ENCODE results near the gene NELL1. TPM values are rescaled to one million over a fixed set of nuclear protein-coding genes. Genes with fewer than 3 reads are reported as not detected.

NELL1 gene
- total RNA-seq, 6 experiments from 2014 or later = not detected

DNA sequence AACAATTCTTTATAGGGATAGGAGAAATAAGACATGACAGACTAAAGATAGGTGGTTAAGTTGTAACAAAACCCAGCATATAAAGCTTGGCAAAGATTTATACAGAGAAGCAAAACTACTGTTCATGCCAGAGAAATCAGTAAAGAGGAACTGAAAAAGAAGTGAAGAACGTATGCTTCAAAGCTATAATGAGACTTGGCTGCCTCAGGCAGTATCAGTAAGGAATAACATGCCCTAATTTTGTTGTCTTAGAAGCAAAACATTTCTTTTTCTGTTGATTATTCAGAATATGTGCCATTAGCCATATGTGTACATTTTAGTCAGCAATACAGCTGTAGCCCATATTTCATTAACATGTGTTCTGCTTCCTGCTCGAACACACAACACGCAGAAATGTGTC lies 403.2 kb downstream of the NELL1 start:
- Mint-ChIP-seq H3K9me3 (peaks cover 48% of the 10 kb centered on the region), H3K4me3 (no peak overlapping the region), H3K36me3 (ENCODE audit: low read depth) (no peaks in the 10 kb centered on the region), H3K27ac (no peak overlapping the region), H3K4me1 (ENCODE audit: low read depth) (no peaks in the 10 kb centered on the region), H3K27me3 (ENCODE audit: insufficient read depth) (no peaks in the 10 kb centered on the region)
- no peak for DNase-seq
- TF ChIP-seq, protein P1, sequence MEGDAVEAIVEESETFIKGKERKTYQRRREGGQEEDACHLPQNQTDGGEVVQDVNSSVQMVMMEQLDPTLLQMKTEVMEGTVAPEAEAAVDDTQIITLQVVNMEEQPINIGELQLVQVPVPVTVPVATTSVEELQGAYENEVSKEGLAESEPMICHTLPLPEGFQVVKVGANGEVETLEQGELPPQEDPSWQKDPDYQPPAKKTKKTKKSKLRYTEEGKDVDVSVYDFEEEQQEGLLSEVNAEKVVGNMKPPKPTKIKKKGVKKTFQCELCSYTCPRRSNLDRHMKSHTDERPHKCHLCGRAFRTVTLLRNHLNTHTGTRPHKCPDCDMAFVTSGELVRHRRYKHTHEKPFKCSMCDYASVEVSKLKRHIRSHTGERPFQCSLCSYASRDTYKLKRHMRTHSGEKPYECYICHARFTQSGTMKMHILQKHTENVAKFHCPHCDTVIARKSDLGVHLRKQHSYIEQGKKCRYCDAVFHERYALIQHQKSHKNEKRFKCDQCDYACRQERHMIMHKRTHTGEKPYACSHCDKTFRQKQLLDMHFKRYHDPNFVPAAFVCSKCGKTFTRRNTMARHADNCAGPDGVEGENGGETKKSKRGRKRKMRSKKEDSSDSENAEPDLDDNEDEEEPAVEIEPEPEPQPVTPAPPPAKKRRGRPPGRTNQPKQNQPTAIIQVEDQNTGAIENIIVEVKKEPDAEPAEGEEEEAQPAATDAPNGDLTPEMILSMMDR (IDR thresholded peaks at IDR 0.05) = no peak

GRCh38 chr11:21082853-21083252 lies 413.5 kb downstream of the NELL1 start:
- H3K27me3 Mint-ChIP-seq (ENCODE audit: insufficient read depth) = no peaks in the 10 kb centered on the region
- H3K9me3 Mint-ChIP-seq = peaks cover 22% of the 10 kb centered on the region
- no peak for DNase-seq
- H3K36me3 Mint-ChIP-seq (ENCODE audit: low read depth) = no peaks in the 10 kb centered on the region; the same call in 1 of the 2 replicates
- no peaks in the 10 kb centered on the region for H3K4me1 Mint-ChIP-seq (ENCODE audit: low read depth)
- TF ChIP-seq, protein P1 (IDR thresholded peaks at IDR 0.05) = no peak
- H3K27ac Mint-ChIP-seq = no peak overlapping the region
- H3K4me3 Mint-ChIP-seq = no peak overlapping the region

- Mint-ChIP-seq H3K27ac (no peak overlapping the region), H3K4me3 (no peak overlapping the region), H3K4me1 (ENCODE audit: low read depth) (no peaks in the 10 kb centered on the region), H3K36me3 (ENCODE audit: low read depth) (no peaks in the 10 kb centered on the region; the same call in 1 of the 2 replicates), H3K27me3 (ENCODE audit: insufficient read depth) (no peaks in the 10 kb centered on the region), H3K9me3 (peaks cover 60% of the 10 kb centered on the region)
- TF ChIP-seq, protein P1 (IDR thresholded peaks at IDR 0.05) = no peak
- DNase-seq = no peak
These were observed 419.5 kb downstream of the NELL1 start for GRCh38 chr11:21088930-21089329.

DNA sequence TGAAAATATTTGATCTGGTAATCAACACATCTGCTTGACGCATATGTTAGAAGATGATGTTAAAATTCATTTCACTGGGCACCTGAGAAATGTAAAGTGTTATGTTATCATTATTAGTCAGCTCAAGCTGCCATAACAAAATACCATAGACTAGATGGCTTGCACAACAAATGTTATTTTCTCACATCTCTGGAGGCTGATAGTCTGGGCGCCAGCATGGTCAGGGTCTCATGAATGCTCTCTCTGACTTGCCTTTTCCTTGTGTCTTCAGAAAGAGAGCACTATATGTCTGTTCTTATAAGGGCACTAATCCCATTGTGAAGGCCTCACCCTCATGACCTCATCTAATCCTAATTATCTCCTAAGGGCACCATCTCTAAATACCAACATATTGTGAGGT lies 435.3 kb downstream of the NELL1 start:
- Mint-ChIP-seq H3K4me1 (ENCODE audit: low read depth) (no peaks in the 10 kb centered on the region), H3K27ac (no peak overlapping the region), H3K36me3 (ENCODE audit: low read depth) (no peaks in the 10 kb centered on the region), H3K27me3 (ENCODE audit: insufficient read depth) (no peaks in the 10 kb centered on the region), H3K9me3 (peaks cover 54% of the 10 kb centered on the region), H3K4me3 (no peak overlapping the region)
- DNase-seq = no peak
- TF ChIP-seq, protein P1 (IDR thresholded peaks at IDR 0.05) = no peak

GRCh38 chr11:21105196-21105917 lies 436.0 kb downstream of the NELL1 start:
- Mint-ChIP-seq H3K27me3 (ENCODE audit: insufficient read depth) (no peaks in the 10 kb centered on the region), H3K4me3 (no peak overlapping the region), H3K36me3 (ENCODE audit: low read depth) (no peaks in the 10 kb centered on the region), H3K4me1 (ENCODE audit: low read depth) (no peaks in the 10 kb centered on the region), H3K9me3 (peaks cover 57% of the 10 kb centered on the region), H3K27ac (no peak overlapping the region)
- TF ChIP-seq, protein P1 (IDR thresholded peaks at IDR 0.05) = no peak
- no peak for DNase-seq
